Fibroblast of skin of right quadriceps (primary cell): ENCODE measurements around the gene SEMA7A.

ENCODE experiments used
- DNase-seq: peaks from one replicate; pipeline ENCODE4 v3.0.0-alpha.2; 2013

SEMA7A gene

GRCh38 chr15:74429781-74430400 is 3.9 kb downstream of the SEMA7A start:
- no peak for DNase-seq

- DNase-seq: no peak
Observed at GRCh38 chr15:74428970-74429780, 4.6 kb downstream of the SEMA7A start.

GRCh38 chr15:74428442-74428787 is 5.3 kb downstream of the SEMA7A start:
- DNase-seq: no peak

- DNase-seq: no peak
Observed at GRCh38 chr15:74427607-74428441, 5.9 kb downstream of the SEMA7A start.

GRCh38 chr15:74426404-74427281 is 7.1 kb downstream of the SEMA7A start:
- no peak for DNase-seq

- DNase-seq: no peak
Observed at GRCh38 chr15:74425630-74426029, 8.1 kb downstream of the SEMA7A start.

- no peak for DNase-seq
Observed at GRCh38 chr15:74424901-74425528, 8.7 kb downstream of the SEMA7A start.

GRCh38 chr15:74423431-74424257 is 10.1 kb downstream of the SEMA7A start:
- no peak for DNase-seq

- peak; percentile 55 for DNase-seq
Observed at GRCh38 chr15:74422652-74423430, 10.9 kb downstream of the SEMA7A start.

GRCh38 chr15:74422265-74422651 is 11.5 kb downstream of the SEMA7A start:
- DNase-seq: no peak

GRCh38 chr15:74421302-74422245 is 12.2 kb downstream of the SEMA7A start:
- DNase-seq: no peak

GRCh38 chr15:74420193-74420905 is 13.4 kb downstream of the SEMA7A start:
- no peak for DNase-seq

GRCh38 chr15:74419432-74419831 is 14.3 kb downstream of the SEMA7A start:
- no peak for DNase-seq

- DNase-seq: no peak
Observed at GRCh38 chr15:74418575-74419338, 15.0 kb downstream of the SEMA7A start.

GRCh38 chr15:74417670-74418069 is 16.1 kb downstream of the SEMA7A start:
- no peak for DNase-seq

- DNase-seq: peak; percentile 62
Observed at GRCh38 chr15:74417225-74417624, 16.5 kb downstream of the SEMA7A start.
